GM19438 (cell line): ENCODE measurements around the gene PPP3R2.
"Not testable (repeated sequence)": the region's sequence is repeated elsewhere in the genome, so short reads cannot be mapped to it uniquely, and the experiment has no call there.

Experiments
- ATAC-seq: cut with Tn5 transposase; IDR thresholded peaks from one replicate; pipeline ENCODE4 v1.9.1; 2021; ENCODE audit warnings: low read depth; ENCODE audit not compliant: unreplicated experiment

The PPP3R2 gene

GRCh38 chr9:101590901-101591300 is 3.9 kb downstream of the PPP3R2 start:
- no peak for ATAC-seq

- ATAC-seq: not testable (repeated sequence)
Observed at GRCh38 chr9:101590074-101590473, 4.7 kb downstream of the PPP3R2 start.

GRCh38 chr9:101587332-101588043 is 7.3 kb downstream of the PPP3R2 start:
- no peak for ATAC-seq

- no peak for ATAC-seq
Observed at GRCh38 chr9:101586651-101587050, 8.1 kb downstream of the PPP3R2 start.

- no peak for ATAC-seq
Observed at GRCh38 chr9:101585740-101586139, 9.0 kb downstream of the PPP3R2 start.

GRCh38 chr9:101582553-101582952 is 12.2 kb downstream of the PPP3R2 start:
- no peak for ATAC-seq

GRCh38 chr9:101579711-101580545 is 14.8 kb downstream of the PPP3R2 start:
- no peak for ATAC-seq

GRCh38 chr9:101578378-101578777 is 16.4 kb downstream of the PPP3R2 start:
- peak; percentile 52 for ATAC-seq

GRCh38 chr9:101574731-101575333 is 19.9 kb downstream of the PPP3R2 start:
- no peak for ATAC-seq

- no peak for ATAC-seq
Observed at GRCh38 chr9:101572316-101572715, 22.5 kb downstream of the PPP3R2 start.

GRCh38 chr9:101571114-101571513 is 23.7 kb downstream of the PPP3R2 start:
- ATAC-seq: no peak

- no peak for ATAC-seq
Observed at GRCh38 chr9:101569741-101570501, 24.8 kb downstream of the PPP3R2 start.

GRCh38 chr9:101567725-101568350 is 26.9 kb downstream of the PPP3R2 start:
- ATAC-seq: no peak

GRCh38 chr9:101566904-101567724 is 27.7 kb downstream of the PPP3R2 start:
- no peak for ATAC-seq

GRCh38 chr9:101564252-101564651 is 30.5 kb downstream of the PPP3R2 start:
- no peak for ATAC-seq

- no peak for ATAC-seq
Observed at GRCh38 chr9:101562966-101563365, 31.8 kb downstream of the PPP3R2 start.

- ATAC-seq: no peak
Observed at GRCh38 chr9:101561740-101562139, 33.0 kb downstream of the PPP3R2 start.

GRCh38 chr9:101549472-101550098 is 45.2 kb downstream of the PPP3R2 start:
- not testable (repeated sequence) for ATAC-seq
